Bronchial epithelial cell (primary cell): Measurements from ENCODE around the gene MTHFR. TPM values are rescaled to one million over a fixed set of nuclear protein-coding genes. Genes with fewer than 3 reads are reported as not detected.
A peak's percentile ranks its signal among the peaks of the same experiment; 100 is the strongest.

Source experiments
- DNase-seq: peaks from one replicate; pipeline ENCODE4 v3.0.0-alpha.2; 2010; ENCODE audit warnings: low read depth
- FAIRE-seq: peaks from 2 replicates; lab custom pipeline; 2011; peaks lifted over from hg19 to GRCh38; lab: Jason Lieb, UNC
- H3K27me3 ChIP-seq: 2 replicates; pipeline ENCODE4 v1.5.1; 2011; ENCODE audit warnings: low read length; ENCODE audit not compliant: control insufficient read depth, insufficient read depth
- H3K36me3 ChIP-seq: 2 replicates; pipeline ENCODE4 v1.5.1; 2011; ENCODE audit warnings: low read length; ENCODE audit not compliant: control insufficient read depth, insufficient read depth
- H3K4me3 ChIP-seq: 2 replicates; pipeline ENCODE4 v1.5.1; 2011; ENCODE audit warnings: mild to moderate bottlenecking, low read depth, low read length, control low read depth
- total RNA-seq: library from RNA; depleted of rRNA; stranded (reverse); fragments of >200 nt; gene quantifications from 2 replicates; pipeline ENCODE4 v1.2.1, GENCODE V29; 2014
- TF ChIP-seq, protein P1 (sequence below): IDR thresholded peaks from 2 replicates; pipeline ENCODE4 v1.5.1; 2011; ENCODE audit warnings: mild to moderate bottlenecking, moderate library complexity, low read length, control low read depth, inconsistent platforms; ENCODE audit not compliant: insufficient read depth, severe bottlenecking

Gene MTHFR
- total RNA-seq, 1 donor from 2014 or later: 16.3 TPM

- Histone ChIP-seq H3K27me3 (no peaks in the 10 kb centered on the region), H3K4me3 (peak overlapping the region; percentile 41), H3K36me3 (peaks cover 11% of the 10 kb centered on the region)
- TF ChIP-seq, protein P1, sequence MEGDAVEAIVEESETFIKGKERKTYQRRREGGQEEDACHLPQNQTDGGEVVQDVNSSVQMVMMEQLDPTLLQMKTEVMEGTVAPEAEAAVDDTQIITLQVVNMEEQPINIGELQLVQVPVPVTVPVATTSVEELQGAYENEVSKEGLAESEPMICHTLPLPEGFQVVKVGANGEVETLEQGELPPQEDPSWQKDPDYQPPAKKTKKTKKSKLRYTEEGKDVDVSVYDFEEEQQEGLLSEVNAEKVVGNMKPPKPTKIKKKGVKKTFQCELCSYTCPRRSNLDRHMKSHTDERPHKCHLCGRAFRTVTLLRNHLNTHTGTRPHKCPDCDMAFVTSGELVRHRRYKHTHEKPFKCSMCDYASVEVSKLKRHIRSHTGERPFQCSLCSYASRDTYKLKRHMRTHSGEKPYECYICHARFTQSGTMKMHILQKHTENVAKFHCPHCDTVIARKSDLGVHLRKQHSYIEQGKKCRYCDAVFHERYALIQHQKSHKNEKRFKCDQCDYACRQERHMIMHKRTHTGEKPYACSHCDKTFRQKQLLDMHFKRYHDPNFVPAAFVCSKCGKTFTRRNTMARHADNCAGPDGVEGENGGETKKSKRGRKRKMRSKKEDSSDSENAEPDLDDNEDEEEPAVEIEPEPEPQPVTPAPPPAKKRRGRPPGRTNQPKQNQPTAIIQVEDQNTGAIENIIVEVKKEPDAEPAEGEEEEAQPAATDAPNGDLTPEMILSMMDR: no peak
- FAIRE-seq (no peak), DNase-seq (peak; percentile 83)
Measured at GRCh38 chr1:11802973-11803885, 2.5 kb downstream of the MTHFR start.

DNA sequence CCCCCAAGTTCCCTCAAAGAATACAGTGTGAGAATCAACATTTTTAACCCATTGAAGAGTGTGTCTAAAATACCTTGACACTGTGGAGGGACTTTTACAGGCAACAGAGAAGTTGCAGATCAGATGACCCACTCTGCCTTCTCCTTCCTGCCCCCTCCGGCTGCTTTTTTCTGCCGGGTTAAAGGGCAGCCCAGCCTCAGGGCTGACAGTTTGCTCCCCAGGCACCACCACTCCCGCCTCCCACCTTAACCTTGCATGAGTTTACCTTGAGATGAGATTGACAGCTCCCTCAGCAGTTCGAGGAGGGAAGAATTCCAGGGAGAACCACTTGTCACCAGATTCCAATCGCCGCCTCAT, 3.2 kb downstream of the MTHFR start:
- H3K4me3 ChIP-seq: peak overlapping the region; percentile 41
- no peak for DNase-seq
- TF ChIP-seq, protein P1: no peak
- H3K27me3 ChIP-seq: no peaks in the 10 kb centered on the region
- peaks cover 11% of the 10 kb centered on the region for H3K36me3 ChIP-seq
- FAIRE-seq: no peak

DNA sequence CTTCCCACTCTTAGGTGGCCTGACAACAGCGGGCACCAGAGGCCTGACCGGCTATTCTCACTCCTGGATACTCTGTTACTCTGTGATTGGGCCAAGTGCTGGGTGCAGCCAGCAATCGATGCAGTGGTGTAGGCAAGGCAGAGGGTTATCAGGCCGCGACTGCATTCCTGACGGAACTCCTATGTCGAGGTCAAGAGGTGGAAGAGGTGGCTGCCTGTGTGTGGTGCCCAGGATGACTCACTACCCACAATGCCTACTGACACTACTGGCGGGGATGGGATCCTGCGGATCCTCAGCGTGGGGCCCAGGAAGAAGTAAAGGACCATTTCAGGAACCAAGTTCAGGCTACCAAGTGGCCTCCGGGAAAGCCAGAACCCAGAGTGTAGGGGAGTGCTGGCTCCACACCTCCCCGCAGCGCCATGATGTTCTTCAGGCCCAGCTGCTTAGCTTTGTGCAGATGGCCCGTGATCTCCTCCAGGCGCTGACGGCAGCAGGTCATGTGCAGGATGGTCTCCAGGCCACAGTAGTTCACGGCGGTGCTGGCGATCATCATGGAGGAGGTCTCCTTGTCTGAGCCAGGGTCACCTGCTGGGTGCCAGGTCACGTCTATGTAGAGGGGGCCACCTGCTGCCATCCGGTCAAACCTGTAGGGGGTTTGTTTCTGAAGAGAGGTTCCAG, 4.9 kb downstream of the MTHFR start:
- TF ChIP-seq, protein P1: no peak
- no peak for FAIRE-seq
- DNase-seq: no peak

DNA sequence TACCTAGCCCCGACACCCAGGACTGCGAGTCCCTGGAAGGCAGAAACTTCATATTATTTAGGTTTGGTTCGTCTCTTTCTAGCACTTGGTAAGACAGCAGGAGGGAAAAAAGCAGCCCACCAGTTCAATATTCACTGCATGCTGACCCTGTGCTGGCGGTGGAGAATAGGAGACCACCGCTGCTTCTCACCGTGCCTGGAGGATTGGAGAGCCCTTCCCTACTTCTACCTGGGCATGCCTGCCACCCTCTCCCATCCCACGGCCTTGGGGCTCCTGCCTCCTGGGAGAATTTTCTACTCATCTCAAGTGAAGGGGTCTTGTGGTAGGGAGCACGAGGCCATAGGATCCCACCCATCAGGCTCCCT, 5.4 kb downstream of the MTHFR start:
- Histone ChIP-seq H3K27me3 (no peaks in the 10 kb centered on the region), H3K4me3 (no peak overlapping the region), H3K36me3 (peaks cover 16% of the 10 kb centered on the region)
- no peak for FAIRE-seq
- no peak for DNase-seq
- TF ChIP-seq, protein P1: no peak

More for the DNA sequence above, 4.9 kb downstream of the MTHFR start:
- Histone ChIP-seq H3K36me3 (peaks cover 13% of the 10 kb centered on the region), H3K4me3 (no peak overlapping the region), H3K27me3 (no peaks in the 10 kb centered on the region)

DNA sequence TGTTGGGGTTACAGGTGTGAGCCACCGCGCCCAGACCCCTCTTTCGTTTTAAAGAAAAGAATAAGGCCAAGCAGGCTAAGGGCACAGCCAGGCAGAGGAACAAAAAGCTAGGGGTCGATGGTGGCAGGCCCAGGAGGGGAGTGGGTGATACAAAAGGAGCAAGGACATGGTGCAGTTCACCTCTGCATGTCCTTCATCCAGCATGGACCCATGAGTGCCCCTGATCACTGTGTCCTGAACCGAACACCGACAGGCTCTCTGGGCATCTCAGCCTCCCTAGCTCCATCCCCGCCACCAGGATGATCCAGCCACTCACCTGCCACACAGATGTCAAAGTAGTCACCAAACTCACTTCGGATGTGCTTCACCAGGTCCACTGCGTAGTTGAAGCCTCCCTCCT, 5.9 kb downstream of the MTHFR start:
- no peaks in the 10 kb centered on the region for H3K27me3 ChIP-seq
- FAIRE-seq (no peak), DNase-seq (no peak)
- H3K4me3 ChIP-seq: no peak overlapping the region
- peaks cover 20% of the 10 kb centered on the region for H3K36me3 ChIP-seq
- TF ChIP-seq, protein P1: no peak
